ENCODE data around the gene KYNU.

DNA sequence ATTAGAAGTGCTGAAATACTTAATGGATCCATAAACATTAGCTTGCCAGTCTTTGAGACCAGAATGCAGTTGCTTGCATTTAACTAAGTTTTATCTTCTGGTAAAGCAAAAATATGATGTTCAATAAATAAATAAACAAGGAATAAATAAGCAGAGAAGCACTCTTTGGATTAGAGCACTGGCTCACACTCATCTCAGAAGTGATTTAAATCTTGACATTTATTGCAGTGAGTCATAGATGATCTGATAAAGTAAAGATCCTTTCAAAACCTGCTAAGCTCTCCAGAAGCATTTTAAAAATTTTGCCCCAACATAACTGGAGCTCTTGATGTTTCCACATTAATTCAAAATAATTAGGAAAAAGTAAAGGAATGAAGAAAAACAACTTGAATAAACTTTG lies 66.8 kb downstream of the KYNU start:
- TF ChIP-seq CTCF (IDR thresholded peaks at IDR 0.05; ENCODE audit: low read depth, low read length, poor library complexity, severe bottlenecking), result no peak
- no peak for TF ChIP-seq EZH2phosphoT487 (IDR thresholded peaks at IDR 0.05; ENCODE audit: borderline replicate concordance, low read length)
